HG03469 (cell line): Measurements from ENCODE around the gene ORMDL1.
"Not testable (repeated sequence)": the region's sequence is repeated elsewhere in the genome, so short reads cannot be mapped to it uniquely, and the experiment has no call there.

ENCODE experiments used
- ATAC-seq: cut with Tn5 transposase; IDR thresholded peaks from one replicate; pipeline ENCODE4 v1.9.1; 2021; ENCODE audit warnings: mild to moderate bottlenecking, moderate library complexity, moderate number of reproducible peaks; ENCODE audit not compliant: unreplicated experiment

The ORMDL1 gene

DNA sequence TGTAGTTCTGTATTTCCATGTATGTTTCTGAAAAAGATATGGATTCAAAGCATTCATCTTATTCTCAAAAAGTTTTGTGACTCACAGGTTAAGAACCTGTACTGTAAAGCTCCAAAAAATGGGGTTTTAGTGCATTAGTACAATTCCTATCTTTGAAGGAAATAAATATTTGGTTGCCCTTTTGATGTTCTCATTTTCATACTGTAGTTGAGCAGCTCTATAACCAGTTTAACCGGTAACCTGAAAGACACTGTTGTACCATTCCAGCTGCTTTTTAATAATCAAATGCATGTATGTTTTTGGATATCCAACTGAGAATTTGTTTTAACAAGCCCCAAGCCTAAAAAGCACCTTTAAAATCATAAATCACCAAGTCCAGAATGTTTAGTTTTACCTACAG is 11.9 kb downstream of the ORMDL1 start:
- no peak for ATAC-seq

DNA sequence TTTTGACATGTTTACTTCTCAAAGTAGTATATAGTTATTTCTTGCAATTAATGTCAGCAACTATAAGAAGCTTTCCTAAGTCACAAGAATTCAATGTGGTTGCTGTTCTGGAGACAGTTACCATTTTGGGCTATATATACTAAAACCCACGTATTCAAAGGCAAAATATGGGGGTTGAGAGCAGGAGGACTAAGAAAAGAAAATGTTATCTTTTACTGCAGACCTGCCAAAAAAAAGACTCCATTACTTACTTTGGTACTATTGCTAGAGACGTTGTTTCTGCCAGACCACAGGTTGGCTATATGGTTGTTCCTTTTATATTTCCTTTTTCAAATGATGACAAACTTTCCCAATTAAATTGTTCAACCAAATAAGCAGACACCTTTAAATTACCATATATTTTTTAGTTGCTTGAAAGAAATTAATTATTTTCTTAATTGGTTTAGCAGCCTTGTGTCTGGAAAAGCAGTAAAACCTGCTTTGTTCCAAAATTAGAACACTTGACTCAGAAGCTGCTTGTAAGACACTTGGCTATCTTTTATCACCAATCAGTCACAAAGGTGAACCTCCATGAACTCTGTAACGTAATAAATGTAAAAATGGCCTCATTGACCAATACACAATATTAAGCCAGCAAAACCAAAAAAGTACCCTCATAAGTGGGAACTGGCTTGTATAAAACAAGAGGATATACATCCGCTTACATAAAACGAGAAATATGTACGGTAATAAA is 13.4 kb downstream of the ORMDL1 start:
- ATAC-seq: no peak

DNA sequence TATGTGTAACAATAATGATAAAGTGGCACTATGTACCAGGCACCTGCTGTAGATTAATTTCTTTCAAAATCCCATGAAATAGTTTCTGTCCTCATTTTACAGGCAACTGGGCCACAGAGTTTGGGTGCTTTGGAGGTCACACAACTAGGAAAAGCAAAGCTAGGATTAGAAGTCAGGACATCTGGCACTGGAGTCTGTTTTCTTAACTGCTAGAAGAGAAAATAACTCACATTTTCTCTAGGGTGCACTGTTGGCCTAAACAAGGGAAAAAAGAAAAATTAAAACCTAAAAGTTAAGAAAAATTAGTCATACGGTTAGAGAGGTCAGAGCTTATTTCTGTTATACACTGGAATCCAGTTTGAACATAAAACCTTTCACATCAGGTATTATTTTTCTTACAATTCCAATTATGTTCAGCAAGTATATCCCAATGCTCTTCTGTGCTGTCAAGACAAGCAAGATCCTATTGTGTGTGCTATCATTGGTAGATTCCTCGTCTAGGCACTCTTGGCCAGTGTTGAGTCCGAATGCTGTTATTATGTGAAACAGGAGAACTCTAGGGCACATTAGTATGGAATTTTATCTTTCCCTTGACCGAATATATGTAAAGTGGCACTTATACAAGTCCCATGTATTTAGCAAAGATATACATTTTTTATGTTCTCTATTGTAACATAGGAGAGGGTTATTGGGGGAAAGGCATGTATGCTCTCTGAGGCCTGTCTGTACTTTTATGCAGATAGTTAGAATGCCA is 20.1 kb downstream of the ORMDL1 start:
- no peak for ATAC-seq

DNA sequence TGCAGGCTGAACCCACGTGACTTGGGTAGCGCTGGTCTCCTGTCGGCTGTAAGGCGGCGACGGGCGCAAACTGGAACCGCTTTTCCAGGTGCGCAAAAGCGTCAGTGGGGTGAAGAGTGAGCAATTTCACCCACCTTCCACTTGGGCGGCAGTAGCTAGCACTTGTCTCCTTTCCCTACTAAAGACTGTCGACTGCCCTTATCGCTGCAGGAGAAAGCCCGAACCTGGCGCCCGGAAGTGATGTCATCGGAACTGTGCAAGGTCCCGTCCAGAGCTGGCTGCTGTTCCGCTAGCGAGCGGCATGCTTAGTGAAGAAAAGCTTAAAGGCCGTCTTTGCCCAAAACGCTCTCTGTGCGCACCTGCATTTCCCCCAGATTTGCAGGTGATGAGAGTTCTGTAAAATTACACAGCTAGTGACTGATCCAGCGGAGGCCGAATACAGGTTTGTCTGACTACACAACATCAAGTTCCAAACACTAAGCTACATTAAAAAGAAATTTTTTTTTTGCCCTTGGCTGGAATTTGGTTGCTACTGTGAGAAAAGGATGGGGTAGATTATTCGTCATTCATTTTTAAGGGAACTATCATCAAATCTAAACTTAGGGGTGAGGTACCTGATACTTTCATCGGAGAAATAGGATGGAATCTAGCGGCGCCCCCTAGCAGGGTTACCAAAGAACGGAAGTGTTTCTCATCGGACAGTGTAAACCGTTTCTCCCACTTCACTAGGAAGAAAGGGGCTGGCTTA is 21.4 kb downstream of the ORMDL1 start, which contains the start of gene OSGEPL1:
TSS of gene OSGEPL1 (minus strand) at position 242 of the 748 bp plus-strand sequence. CDS start 1,152 bp downstream, outside the sequence.
- peak; percentile 89 for ATAC-seq

DNA sequence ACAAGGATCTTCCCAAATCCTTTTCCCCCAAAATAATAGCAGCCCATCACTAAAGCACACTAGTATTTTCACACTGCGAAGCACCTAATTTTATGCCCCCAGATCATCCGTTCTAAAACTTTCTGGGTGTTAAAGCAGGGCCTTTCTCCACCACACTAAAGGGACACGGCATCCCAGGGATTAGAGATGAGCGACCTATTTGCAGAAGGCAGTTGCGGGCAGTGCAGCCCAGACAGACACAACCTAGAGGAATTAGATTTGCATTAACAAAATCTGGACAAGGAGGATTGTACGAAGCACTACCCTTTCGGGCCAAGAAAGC is 21.9 kb downstream of the ORMDL1 start:
- ATAC-seq: no peak

DNA sequence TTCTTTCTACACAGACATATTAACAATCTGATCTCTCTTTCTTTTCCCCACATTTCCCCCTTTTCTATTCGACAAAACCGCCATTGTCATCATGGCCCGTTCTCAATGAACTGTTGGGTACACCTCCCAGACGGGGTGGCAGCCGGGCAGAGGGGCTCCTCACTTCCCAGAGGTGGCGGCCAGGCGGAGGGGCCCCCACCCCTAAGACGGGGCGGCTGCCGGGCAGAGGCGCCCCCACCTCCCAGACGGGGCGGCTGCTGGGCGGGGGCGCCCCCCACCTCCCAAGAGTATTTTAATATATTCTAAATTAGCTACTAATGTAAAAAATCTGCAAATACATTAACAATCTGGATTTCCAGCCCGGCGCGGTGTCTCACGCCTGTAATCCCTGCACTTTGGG is 24.0 kb downstream of the ORMDL1 start:
- ATAC-seq: not testable (repeated sequence)

DNA sequence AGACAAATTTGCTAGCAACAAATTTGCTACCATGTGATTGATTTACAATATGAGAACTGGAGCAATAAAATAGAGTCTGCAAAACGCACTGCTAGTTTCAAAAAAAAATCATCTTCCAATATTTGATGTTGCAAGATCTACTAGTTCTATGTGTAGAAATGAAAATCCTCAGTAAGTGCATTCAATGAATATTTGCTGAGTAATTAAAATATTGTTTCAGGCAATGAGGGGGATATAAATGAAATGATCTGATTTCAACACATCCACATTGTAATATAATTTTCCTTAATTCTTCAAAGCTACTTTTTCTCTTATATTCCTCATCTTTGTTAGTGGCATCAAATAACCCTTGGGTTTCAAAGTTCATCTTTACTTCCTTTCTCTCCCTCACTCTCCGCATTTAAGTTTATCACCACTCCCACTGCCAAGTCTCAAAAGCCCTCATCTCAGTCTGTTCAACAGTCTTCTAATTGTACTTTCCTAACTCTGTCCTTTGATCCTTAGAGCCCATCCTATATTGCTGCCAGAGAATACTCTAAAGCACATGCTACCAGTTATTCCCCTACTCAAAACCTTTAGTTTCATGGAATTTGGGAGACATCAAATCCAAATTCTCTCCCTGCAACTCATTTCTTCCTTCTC is 27.7 kb downstream of the ORMDL1 start:
- ATAC-seq: no peak

DNA sequence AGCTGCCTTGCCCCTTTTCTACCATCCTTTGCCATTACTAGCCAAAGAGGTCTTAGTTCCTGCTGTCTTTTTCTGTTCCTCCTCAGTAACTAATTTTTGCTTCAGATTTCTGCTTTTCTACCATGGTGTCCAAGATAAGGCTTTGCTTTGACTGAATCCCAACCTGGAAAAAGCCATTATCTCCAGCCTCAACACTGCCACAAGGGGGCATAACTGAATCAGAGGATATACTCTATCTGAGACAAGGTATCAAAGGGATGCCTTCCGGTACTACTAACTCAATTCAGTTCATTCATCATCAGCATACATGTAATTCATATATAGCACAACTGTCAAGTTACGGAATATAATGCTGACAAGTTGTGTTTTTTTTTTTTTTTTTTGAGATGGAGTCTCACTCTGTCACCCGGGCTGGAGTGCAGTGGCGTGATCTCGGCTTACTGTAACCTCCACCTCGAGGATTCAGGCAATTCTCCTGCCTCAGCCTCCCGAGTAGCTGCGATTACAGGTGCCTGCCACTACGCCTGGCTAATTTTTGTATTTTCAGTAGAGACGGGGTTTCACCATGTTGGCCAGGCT is 33.0 kb downstream of the ORMDL1 start:
- no peak for ATAC-seq

DNA sequence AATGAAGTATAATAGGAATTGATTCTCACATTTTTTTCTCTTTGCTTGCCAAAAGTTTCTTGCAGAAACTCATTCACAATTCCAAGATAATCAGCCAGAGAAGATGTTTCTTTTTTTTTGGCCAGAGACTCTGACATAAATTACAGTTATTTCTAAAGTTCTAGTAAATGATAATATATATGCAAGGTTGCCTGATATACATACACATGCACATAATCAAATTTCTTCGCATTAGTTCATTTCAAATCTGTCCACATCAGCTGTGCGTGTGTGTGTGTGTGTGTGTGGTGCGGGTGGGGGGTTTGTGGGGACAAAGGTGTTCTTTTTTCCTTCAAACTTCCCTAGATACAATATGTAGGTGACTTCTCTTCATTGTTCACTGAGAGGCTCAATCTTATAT is 54.7 kb downstream of the ORMDL1 start:
- no peak for ATAC-seq

DNA sequence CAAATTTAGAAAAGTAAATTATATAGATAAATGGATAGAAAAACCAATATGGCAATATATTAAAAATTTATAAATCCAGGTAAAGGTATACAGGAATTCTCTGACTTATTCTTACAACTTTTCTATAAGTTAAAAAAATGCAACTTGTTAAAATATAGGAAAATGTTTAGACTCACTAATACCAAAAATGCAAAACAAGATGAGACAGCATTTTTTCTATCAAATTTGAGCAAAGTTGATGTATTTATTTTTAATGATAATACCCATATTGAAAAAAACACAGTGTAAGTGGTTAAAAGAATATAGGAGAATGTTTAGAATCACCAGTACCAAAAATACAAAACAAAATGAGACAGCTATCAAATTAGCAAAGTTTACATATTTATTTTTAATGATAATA is 57.3 kb downstream of the ORMDL1 start:
- no peak for ATAC-seq

DNA sequence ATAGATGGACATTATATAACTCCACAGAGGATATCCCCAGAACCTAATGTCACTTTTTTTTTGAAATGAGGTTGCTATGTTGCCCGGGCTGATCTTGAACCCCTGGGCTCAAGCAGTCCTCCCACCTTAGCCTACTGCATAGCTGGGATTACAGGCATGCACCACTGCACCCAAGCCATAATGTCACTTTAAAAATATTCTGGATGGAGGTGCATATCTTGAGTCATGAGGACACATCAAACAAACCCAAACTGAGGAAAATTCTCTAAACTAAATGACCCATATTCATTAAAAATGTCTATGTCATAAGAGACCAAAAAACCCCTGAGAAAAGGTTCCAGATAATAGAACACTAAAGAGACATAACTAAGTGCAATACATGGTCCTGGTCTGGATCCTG is 57.9 kb downstream of the ORMDL1 start:
- ATAC-seq: no peak

DNA sequence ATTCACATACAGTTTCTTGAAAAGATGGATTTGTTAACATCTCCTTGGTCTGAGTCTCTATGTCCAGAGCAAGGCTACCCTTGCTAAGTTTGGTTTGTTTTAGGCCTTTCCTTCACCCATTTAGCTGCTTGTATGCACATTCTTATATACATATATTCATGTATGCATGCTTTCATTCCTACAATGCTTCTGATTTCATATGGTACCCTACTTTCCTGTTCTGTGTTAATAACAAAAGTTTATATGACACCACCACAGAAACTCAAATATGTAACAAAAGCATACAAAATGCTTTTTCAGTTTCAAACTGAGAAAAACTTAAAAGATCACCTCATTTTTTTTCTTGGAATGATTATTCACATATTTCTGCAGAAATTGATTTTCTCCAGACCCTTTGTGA is 60.9 kb downstream of the ORMDL1 start:
- ATAC-seq: no peak
